IMR-90 (cell line): ENCODE results near the gene NTRK2. TPM values are rescaled to one million over a fixed set of nuclear protein-coding genes. Genes with fewer than 3 reads are reported as not detected.

Experiments used
- ATAC-seq: fragments of 200-7000 bp; cut with Tn5 transposase; 2 replicates; pipeline ENCODE4 v1.9.1; 2020; ENCODE audit warnings: low read depth, mild to moderate bottlenecking, moderate library complexity
- BruUV-seq: library from RNA; stranded (reverse); fragments of 400-500 nt; replicated peaks from 2 replicates; lab custom pipeline; 2021; lab: Mats Ljungman, UMichigan
- CTCF ChIA-PET: fragments of 300-600 bp; formaldehyde crosslinking; extraction: SDS; loops from one replicate; lab custom pipeline; 2021; ENCODE audit warnings: antibody characterized with exemption; lab: Yijun Ruan, JAX
- POLR2A ChIA-PET: fragments of 300-600 bp; sonication (Branson Sonifier 250); formaldehyde crosslinking; loops from one replicate; lab custom pipeline; 2022; ENCODE audit warnings: antibody characterized with exemption; ENCODE audit not compliant: unreplicated experiment; lab: Charles Lee
- DNase-seq: peaks from one replicate; pipeline ENCODE4 v3.0.0; 2013
- H2AFZ ChIP-seq: replicated peaks from 2 replicates; pipeline ENCODE3; 2013; ENCODE audit warnings: low read length, mild to moderate bottlenecking; ENCODE audit not compliant: poor library complexity
- H2AK5ac ChIP-seq: 2 replicates; pipeline ENCODE4 v1.6.1; 2013; ENCODE audit warnings: low read depth, low read length, inconsistent platforms
- H2AK9ac ChIP-seq: replicated peaks from 2 replicates; pipeline ENCODE3; 2013; ENCODE audit warnings: mild to moderate bottlenecking, low read depth, low read length, moderate library complexity; ENCODE audit not compliant: poor library complexity
- H2BK120ac ChIP-seq: 2 replicates; pipeline ENCODE4 v1.6.1; 2013; ENCODE audit warnings: low read depth, low read length, inconsistent platforms
- H2BK15ac ChIP-seq: 3 replicates; pipeline ENCODE4 v1.6.1; 2013; ENCODE audit warnings: low read depth, low read length, inconsistent platforms
- H2BK20ac ChIP-seq: 2 replicates; pipeline ENCODE4 v1.6.1; 2013; ENCODE audit warnings: low read depth, mild to moderate bottlenecking, inconsistent platforms, low read length, moderate library complexity
- H2BK5ac ChIP-seq: 2 replicates; pipeline ENCODE4 v1.6.1; 2013; ENCODE audit warnings: mild to moderate bottlenecking, low read depth, low read length, inconsistent platforms; ENCODE audit not compliant: poor library complexity, severe bottlenecking
- H3K14ac ChIP-seq: replicated peaks from 2 replicates; pipeline ENCODE4 v1.6.1; 2013; ENCODE audit warnings: low read depth, low read length, inconsistent platforms
- H3K18ac ChIP-seq: 2 replicates; pipeline ENCODE4 v1.6.1; 2013; ENCODE audit warnings: low read depth, low read length, control low read depth
- H3K23ac ChIP-seq: 2 replicates; pipeline ENCODE4 v1.6.1; 2013; ENCODE audit warnings: low read depth, low read length, inconsistent platforms
- H3K27ac ChIP-seq: 2 replicates; pipeline ENCODE4 v1.5.1; 2013; ENCODE audit warnings: mild to moderate bottlenecking, control low read depth, low read length; ENCODE audit not compliant: insufficient read depth
- H3K27me3 ChIP-seq: 2 replicates; pipeline ENCODE4 v1.6.1; 2013; ENCODE audit warnings: low read length; ENCODE audit not compliant: control insufficient read depth, insufficient read depth
- H3K36me3 ChIP-seq: 2 replicates; pipeline ENCODE4 v1.6.1; 2013; ENCODE audit warnings: low read length, mixed read lengths; ENCODE audit not compliant: control insufficient read depth, insufficient read depth
- H3K4ac ChIP-seq: 2 replicates; pipeline ENCODE4 v1.6.1; 2013; ENCODE audit warnings: low read depth, low read length, inconsistent platforms
- H3K4me1 ChIP-seq: 2 replicates; pipeline ENCODE4 v1.6.1; 2013; ENCODE audit warnings: low read length, mixed read lengths; ENCODE audit not compliant: control insufficient read depth, insufficient read depth
- H3K4me2 ChIP-seq: 2 replicates; pipeline ENCODE4 v1.6.1; 2013; ENCODE audit warnings: low read depth, mild to moderate bottlenecking, control low read depth, low read length, moderate library complexity
- H3K4me3 ChIP-seq: 2 replicates; pipeline ENCODE4 v1.5.1; 2013; ENCODE audit warnings: low read depth, mild to moderate bottlenecking, control low read depth, low read length, moderate library complexity; ENCODE audit not compliant: insufficient read depth
- H3K56ac ChIP-seq: 2 replicates; pipeline ENCODE4 v1.6.1; 2013; ENCODE audit warnings: low read length, inconsistent platforms; ENCODE audit not compliant: insufficient read depth; ENCODE audit errors: extremely low read depth
- H3K79me1 ChIP-seq, 2 experiments: 2 replicates each; pipeline ENCODE4 v1.6.1; 2013; ENCODE audit warnings: low read length in 2 of 2, inconsistent platforms in 1 of 2, low read depth in 1 of 2
- H3K9ac ChIP-seq: 2 replicates; pipeline ENCODE4 v1.6.1; 2013; ENCODE audit warnings: low read depth, low read length, control low read depth
- H3K9me1 ChIP-seq: 2 replicates; pipeline ENCODE4 v1.6.1; 2013; ENCODE audit warnings: low read length, inconsistent platforms; ENCODE audit not compliant: insufficient read depth
- H3K9me3 ChIP-seq: 2 replicates; pipeline ENCODE4 v1.6.1; 2013; ENCODE audit warnings: low read length; ENCODE audit not compliant: control insufficient read depth, insufficient read depth
- H4K20me1 ChIP-seq: 2 replicates; pipeline ENCODE4 v1.6.1; 2013; ENCODE audit warnings: low read length, inconsistent platforms; ENCODE audit not compliant: insufficient read depth
- H4K5ac ChIP-seq: 2 replicates; pipeline ENCODE4 v1.6.1; 2013; ENCODE audit warnings: mild to moderate bottlenecking, low read depth, low read length, control low read depth
- H4K8ac ChIP-seq, 2 experiments: 2 replicates each; pipeline ENCODE4 v1.6.1; 2013; ENCODE audit warnings: low read depth in 2 of 2, low read length in 2 of 2, control low read depth in 1 of 2, inconsistent platforms in 1 of 2
- H4K91ac ChIP-seq: 2 replicates; pipeline ENCODE4 v1.6.1; 2013; ENCODE audit warnings: low read depth, low read length, inconsistent platforms; ENCODE audit not compliant: insufficient read depth
- BHLHE40 ChIP-seq: fragments of 150-350 bp; IDR thresholded peaks from 2 replicates; pipeline ENCODE4 v1.6.1; 2016; ENCODE audit warnings: mild to moderate bottlenecking, low read depth, low read length
- CEBPB ChIP-seq: IDR thresholded peaks from 2 replicates; pipeline ENCODE4 v1.6.1; 2012; ENCODE audit warnings: low read depth, low read length, improper control_type of control experiment
- CHD1 ChIP-seq: IDR thresholded peaks from 2 replicates; pipeline ENCODE4 v1.6.1; 2012; ENCODE audit warnings: low read depth, low read length, improper control_type of control experiment
- FOS ChIP-seq: fragments of 150-350 bp; IDR thresholded peaks from 2 replicates; pipeline ENCODE4 v1.6.1; 2016; ENCODE audit warnings: low read depth, low read length
- MAFK ChIP-seq: IDR thresholded peaks from 2 replicates; pipeline ENCODE4 v1.6.1; 2012; ENCODE audit warnings: low read depth, low read length, improper control_type of control experiment
- MAZ ChIP-seq: IDR thresholded peaks from 2 replicates; pipeline ENCODE4 v1.6.1; 2012; ENCODE audit warnings: low read depth, mild to moderate bottlenecking, low read length, improper control_type of control experiment, moderate library complexity, borderline replicate concordance
- MXI1 ChIP-seq: IDR thresholded peaks from 2 replicates; pipeline ENCODE4 v1.6.1; 2012; ENCODE audit warnings: low read depth, mild to moderate bottlenecking, low read length, moderate library complexity, borderline replicate concordance
- NFE2L2 ChIP-seq: fragments of 150-350 bp; IDR thresholded peaks from 2 replicates; pipeline ENCODE4 v1.6.1; 2016; ENCODE audit warnings: low read depth, mild to moderate bottlenecking, low read length
- POLR2A ChIP-seq: IDR thresholded peaks from 2 replicates; pipeline ENCODE4 v1.6.1; 2012; ENCODE audit warnings: mild to moderate bottlenecking, low read depth, low read length
- RAD21 ChIP-seq: IDR thresholded peaks from 2 replicates; pipeline ENCODE4 v1.6.1; 2012; ENCODE audit warnings: low read length, improper control_type of control experiment
- RCOR1 ChIP-seq: IDR thresholded peaks from 2 replicates; pipeline ENCODE4 v1.6.1; 2012; ENCODE audit warnings: mild to moderate bottlenecking, low read length, improper control_type of control experiment; ENCODE audit not compliant: insufficient replicate concordance
- RFX5 ChIP-seq: IDR thresholded peaks from 2 replicates; pipeline ENCODE4 v1.8.0; 2012; ENCODE audit warnings: low read depth, mild to moderate bottlenecking, low read length, moderate library complexity
- SMC3 ChIP-seq: fragments of 150-350 bp; IDR thresholded peaks from 2 replicates; pipeline ENCODE4 v1.6.1; 2016; ENCODE audit warnings: low read depth, mild to moderate bottlenecking, antibody characterized with exemption, low read length, moderate library complexity
- WGBS, 2 experiments: methylation state at CpG; one replicate each; pipeline versions ENCODE4 v1.1.5 to v1.1.7; 2013; ENCODE audit warnings: missing lambda C conversion rate in 2 of 2; ENCODE audit not compliant: insufficient read length in 1 of 2; ENCODE audit errors: extremely low coverage in 2 of 2; 5-methylcytosine and 5-hydroxymethylcytosine counted together
- dilution Hi-C: fragments of 300-500 bp; cut with HindIII; formaldehyde crosslinking; loops from one replicate; pipeline ENCODE4 v1.14.3; 2018; ENCODE audit warnings: low sequenced_read_pairs; ENCODE audit not compliant: unreplicated experiment
- in situ Hi-C: fragments of 300-500 bp; cut with MboI; formaldehyde crosslinking; loops from 3 replicates; pipeline ENCODE4 v1.14.3; 2019; ENCODE audit warnings: low sequenced_read_pairs, inconsistent platforms, mixed read lengths
- intact Hi-C: fragments of 100-400 bp; cut with micrococcal nuclease; formaldehyde crosslinking; loops from 2 replicates; pipeline ENCODE4 v1.10.0; 2022
- polyA plus RNA-seq, 3 experiments: library from polyadenylated mRNA; depleted of rRNA; stranded (reverse); fragments of >200 nt; gene quantifications; 2 replicates each; pipeline ENCODE4 v1.2.3, GENCODE V29; 2012; ENCODE audit warnings: low replicate concordance in 1 of 3
- total RNA-seq: library from RNA; depleted of rRNA; stranded (reverse); fragments of >200 nt; gene quantifications from 2 replicates; pipeline ENCODE4 v1.2.3, GENCODE V29; 2012
- TF ChIP-seq, protein P1 (sequence below): fragments of 150-350 bp; IDR thresholded peaks from 2 replicates; pipeline ENCODE4 v1.6.1; 2016; ENCODE audit warnings: low read depth, mild to moderate bottlenecking, low read length, moderate library complexity, borderline replicate concordance
- TF ChIP-seq, protein P2 (sequence below): fragments of 150-350 bp; IDR thresholded peaks from 2 replicates; pipeline ENCODE4 v1.6.1; 2017; ENCODE audit warnings: mild to moderate bottlenecking, antibody characterized with exemption, low read length, low read depth
- TF ChIP-seq, protein P3 (sequence below): conservative IDR thresholded peaks from 2 replicates; pipeline ENCODE4 v1.5.1; 2012; ENCODE audit warnings: mild to moderate bottlenecking, low read depth, low read length, improper control_type of control experiment

Gene NTRK2
- total and polyA plus RNA-seq, 2 of the 4 experiments (the other 2 are of a cell fraction): under 0.01 to 0.02 TPM

DNA sequence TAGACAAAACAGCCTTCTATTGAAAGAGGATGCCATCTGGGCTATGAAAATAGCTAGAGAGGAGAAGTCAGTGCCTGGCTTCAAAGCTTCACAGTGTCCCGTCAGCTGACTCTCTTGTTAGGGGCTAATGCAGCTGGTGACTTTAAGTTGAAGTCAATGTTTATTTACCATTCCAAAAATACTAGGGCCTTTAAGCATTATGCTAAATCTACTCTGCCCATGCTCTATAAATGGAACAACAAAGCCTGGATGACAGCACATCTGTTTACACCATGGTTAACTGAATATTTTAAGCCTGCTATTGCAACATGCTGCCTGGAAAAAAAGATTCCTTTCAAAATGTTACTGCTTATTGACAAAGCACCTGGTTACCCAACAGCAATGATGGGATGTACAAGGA lies 309.1 kb downstream of the NTRK2 start:
- Histone ChIP-seq H2BK20ac (no peak overlapping the region), H3K14ac (no peak overlapping the region), H2BK120ac (no peak overlapping the region), H2BK5ac (no peak overlapping the region), H3K9ac (no peak overlapping the region), H3K4ac (no peak overlapping the region), H3K56ac (no peak overlapping the region), H3K36me3 (no peaks in the 10 kb centered on the region), H3K4me2 (no peak overlapping the region), H3K79me1 (no peaks in the 10 kb centered on the region), H4K8ac (no peak overlapping the region), H2AK9ac (no peak overlapping the region), H3K27ac (no peak overlapping the region), H2AFZ (no peak overlapping the region), H3K9me1 (no peaks in the 10 kb centered on the region), H4K91ac (no peak overlapping the region), H4K5ac (no peak overlapping the region), H3K4me1 (no peaks in the 10 kb centered on the region), H2BK15ac (no peak overlapping the region), H4K20me1 (no peaks in the 10 kb centered on the region), H2AK5ac (no peak overlapping the region), H3K23ac (no peak overlapping the region), H3K9me3 (peaks cover 8% of the 10 kb centered on the region), H3K4me3 (no peak overlapping the region), H3K27me3 (no peaks in the 10 kb centered on the region), H3K18ac (no peak overlapping the region)
- in situ Hi-C loops: no loop called here
- intact Hi-C loops: no loop called here
- ATAC-seq: no peak
- TF ChIP-seq, protein P1, sequence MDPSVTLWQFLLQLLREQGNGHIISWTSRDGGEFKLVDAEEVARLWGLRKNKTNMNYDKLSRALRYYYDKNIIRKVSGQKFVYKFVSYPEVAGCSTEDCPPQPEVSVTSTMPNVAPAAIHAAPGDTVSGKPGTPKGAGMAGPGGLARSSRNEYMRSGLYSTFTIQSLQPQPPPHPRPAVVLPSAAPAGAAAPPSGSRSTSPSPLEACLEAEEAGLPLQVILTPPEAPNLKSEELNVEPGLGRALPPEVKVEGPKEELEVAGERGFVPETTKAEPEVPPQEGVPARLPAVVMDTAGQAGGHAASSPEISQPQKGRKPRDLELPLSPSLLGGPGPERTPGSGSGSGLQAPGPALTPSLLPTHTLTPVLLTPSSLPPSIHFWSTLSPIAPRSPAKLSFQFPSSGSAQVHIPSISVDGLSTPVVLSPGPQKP: no peak
- no peak for TF ChIP-seq POLR2A
- TF ChIP-seq CEBPB: no peak
- TF ChIP-seq RFX5: no peak
- TF ChIP-seq SMC3: no peak
- TF ChIP-seq MXI1: no peak
- no peak for TF ChIP-seq NFE2L2
- no peak for TF ChIP-seq BHLHE40
- TF ChIP-seq FOS: no peak
- no peak for TF ChIP-seq MAFK
- TF ChIP-seq CHD1: no peak
- no peak for TF ChIP-seq RAD21
- TF ChIP-seq, protein P2, sequence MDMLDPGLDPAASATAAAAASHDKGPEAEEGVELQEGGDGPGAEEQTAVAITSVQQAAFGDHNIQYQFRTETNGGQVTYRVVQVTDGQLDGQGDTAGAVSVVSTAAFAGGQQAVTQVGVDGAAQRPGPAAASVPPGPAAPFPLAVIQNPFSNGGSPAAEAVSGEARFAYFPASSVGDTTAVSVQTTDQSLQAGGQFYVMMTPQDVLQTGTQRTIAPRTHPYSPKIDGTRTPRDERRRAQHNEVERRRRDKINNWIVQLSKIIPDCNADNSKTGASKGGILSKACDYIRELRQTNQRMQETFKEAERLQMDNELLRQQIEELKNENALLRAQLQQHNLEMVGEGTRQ: no peak
- TF ChIP-seq RCOR1: no peak
- no peak for TF ChIP-seq MAZ
- TF ChIP-seq, protein P3, sequence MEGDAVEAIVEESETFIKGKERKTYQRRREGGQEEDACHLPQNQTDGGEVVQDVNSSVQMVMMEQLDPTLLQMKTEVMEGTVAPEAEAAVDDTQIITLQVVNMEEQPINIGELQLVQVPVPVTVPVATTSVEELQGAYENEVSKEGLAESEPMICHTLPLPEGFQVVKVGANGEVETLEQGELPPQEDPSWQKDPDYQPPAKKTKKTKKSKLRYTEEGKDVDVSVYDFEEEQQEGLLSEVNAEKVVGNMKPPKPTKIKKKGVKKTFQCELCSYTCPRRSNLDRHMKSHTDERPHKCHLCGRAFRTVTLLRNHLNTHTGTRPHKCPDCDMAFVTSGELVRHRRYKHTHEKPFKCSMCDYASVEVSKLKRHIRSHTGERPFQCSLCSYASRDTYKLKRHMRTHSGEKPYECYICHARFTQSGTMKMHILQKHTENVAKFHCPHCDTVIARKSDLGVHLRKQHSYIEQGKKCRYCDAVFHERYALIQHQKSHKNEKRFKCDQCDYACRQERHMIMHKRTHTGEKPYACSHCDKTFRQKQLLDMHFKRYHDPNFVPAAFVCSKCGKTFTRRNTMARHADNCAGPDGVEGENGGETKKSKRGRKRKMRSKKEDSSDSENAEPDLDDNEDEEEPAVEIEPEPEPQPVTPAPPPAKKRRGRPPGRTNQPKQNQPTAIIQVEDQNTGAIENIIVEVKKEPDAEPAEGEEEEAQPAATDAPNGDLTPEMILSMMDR: no peak
- no peak for DNase-seq
- dilution Hi-C loops: no loop called here
- no TSS peak for BruUV-seq
- POLR2A ChIA-PET: no interaction called here
- WGBS, 2 experiments: no CpG with 5 or more reads among the region's 1 CpG
- CTCF ChIA-PET: no interaction called here
